ENCODE data around the gene WDR20.

Gene WDR20

DNA sequence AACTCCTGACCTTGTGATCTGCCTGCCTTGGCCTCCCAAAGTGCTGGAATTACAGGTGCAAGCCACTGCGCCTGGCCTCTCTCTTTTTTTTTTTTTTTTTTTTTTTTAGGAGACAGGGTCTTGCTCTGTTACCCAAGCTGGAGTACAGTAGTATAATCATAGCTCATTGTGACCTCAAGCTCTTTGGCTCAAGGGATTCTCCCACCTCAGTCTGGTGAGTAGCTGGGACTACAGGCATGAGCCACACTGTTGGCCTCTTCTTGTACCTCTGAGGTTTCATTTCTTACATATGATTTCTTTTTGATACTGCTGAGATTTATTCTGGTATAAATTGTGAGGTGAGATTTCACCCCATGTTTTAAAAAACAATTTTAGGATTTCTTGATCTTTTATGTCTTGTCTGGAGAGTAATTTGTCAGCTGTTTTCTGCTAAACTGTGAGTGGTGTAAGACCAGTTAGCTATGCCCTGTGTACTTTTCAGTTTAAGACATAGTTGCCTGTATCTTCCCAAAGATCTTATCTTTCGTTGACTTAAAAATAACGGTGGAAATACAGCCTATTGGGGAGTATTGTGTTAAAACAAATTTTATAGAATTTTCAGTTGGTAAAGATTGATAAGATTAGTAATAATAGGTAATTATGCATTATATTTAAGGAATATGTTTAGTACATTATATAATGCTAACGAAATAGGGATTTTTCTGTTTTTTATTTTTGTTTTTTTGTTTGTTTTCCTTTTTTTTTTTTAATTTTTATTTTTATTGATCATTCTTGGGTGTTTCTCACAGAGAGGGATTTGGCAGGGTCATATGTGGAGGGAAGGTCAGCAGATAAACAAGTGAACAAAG lies 31.7 kb downstream of the WDR20 start:
- TF ChIP-seq, protein P1, sequence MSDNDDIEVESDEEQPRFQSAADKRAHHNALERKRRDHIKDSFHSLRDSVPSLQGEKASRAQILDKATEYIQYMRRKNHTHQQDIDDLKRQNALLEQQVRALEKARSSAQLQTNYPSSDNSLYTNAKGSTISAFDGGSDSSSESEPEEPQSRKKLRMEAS (IDR thresholded peaks at IDR 0.05), result no peak
- TF ChIP-seq EP300 (IDR thresholded peaks at IDR 0.05; ENCODE audit: borderline replicate concordance) (no peak), TEAD4 (IDR thresholded peaks at IDR 0.05) (no peak), TAF1 (IDR thresholded peaks at IDR 0.05; ENCODE audit: low read depth) (no peak), RAD21 (IDR thresholded peaks at IDR 0.05; ENCODE audit: low read depth) (no peak), ZBTB7A (IDR thresholded peaks at IDR 0.05; ENCODE audit: low read depth) (no peak), CEBPB (IDR thresholded peaks at IDR 0.05) (no peak), YY1 (IDR thresholded peaks at IDR 0.05; ENCODE audit: low read depth) (no peak), TCF12 (IDR thresholded peaks at IDR 0.05; ENCODE audit: low read depth) (no peak), EGR1 (IDR thresholded peaks at IDR 0.05) (no peak), NFIC (IDR thresholded peaks at IDR 0.05) (no peak)
- TF ChIP-seq, protein P2, sequence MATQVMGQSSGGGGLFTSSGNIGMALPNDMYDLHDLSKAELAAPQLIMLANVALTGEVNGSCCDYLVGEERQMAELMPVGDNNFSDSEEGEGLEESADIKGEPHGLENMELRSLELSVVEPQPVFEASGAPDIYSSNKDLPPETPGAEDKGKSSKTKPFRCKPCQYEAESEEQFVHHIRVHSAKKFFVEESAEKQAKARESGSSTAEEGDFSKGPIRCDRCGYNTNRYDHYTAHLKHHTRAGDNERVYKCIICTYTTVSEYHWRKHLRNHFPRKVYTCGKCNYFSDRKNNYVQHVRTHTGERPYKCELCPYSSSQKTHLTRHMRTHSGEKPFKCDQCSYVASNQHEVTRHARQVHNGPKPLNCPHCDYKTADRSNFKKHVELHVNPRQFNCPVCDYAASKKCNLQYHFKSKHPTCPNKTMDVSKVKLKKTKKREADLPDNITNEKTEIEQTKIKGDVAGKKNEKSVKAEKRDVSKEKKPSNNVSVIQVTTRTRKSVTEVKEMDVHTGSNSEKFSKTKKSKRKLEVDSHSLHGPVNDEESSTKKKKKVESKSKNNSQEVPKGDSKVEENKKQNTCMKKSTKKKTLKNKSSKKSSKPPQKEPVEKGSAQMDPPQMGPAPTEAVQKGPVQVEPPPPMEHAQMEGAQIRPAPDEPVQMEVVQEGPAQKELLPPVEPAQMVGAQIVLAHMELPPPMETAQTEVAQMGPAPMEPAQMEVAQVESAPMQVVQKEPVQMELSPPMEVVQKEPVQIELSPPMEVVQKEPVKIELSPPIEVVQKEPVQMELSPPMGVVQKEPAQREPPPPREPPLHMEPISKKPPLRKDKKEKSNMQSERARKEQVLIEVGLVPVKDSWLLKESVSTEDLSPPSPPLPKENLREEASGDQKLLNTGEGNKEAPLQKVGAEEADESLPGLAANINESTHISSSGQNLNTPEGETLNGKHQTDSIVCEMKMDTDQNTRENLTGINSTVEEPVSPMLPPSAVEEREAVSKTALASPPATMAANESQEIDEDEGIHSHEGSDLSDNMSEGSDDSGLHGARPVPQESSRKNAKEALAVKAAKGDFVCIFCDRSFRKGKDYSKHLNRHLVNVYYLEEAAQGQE (IDR thresholded peaks at IDR 0.05; ENCODE audit: low read depth), result no peak
- TF ChIP-seq, protein P3, sequence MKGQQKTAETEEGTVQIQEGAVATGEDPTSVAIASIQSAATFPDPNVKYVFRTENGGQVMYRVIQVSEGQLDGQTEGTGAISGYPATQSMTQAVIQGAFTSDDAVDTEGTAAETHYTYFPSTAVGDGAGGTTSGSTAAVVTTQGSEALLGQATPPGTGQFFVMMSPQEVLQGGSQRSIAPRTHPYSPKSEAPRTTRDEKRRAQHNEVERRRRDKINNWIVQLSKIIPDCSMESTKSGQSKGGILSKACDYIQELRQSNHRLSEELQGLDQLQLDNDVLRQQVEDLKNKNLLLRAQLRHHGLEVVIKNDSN (IDR thresholded peaks at IDR 0.05), result no peak

DNA sequence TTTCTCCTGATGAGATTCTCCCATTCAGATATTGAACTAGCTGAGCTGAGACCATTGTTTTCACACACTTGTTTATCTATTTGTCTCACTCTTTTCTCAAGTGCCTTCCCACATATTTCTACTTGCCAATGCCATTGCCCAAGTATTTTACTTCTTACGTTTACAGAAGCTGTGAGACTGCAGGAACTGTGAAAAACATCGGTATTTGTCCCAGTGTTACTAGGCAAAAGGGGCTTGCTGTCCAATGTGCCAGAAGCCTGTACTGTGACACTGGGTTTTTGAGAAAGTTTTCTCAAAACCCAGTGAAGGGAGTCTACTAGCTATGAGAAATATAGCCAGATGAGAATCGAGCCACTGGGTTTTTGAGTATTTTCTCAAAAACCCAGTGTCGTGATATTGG lies 37.5 kb downstream of the WDR20 start:
- TF ChIP-seq, protein P1 (IDR thresholded peaks at IDR 0.05), result no peak
- TF ChIP-seq EGR1 (IDR thresholded peaks at IDR 0.05) (no peak), TCF12 (IDR thresholded peaks at IDR 0.05; ENCODE audit: low read depth) (no peak), ZBTB7A (IDR thresholded peaks at IDR 0.05; ENCODE audit: low read depth) (no peak), CEBPB (IDR thresholded peaks at IDR 0.05) (no peak), RAD21 (IDR thresholded peaks at IDR 0.05; ENCODE audit: low read depth) (no peak), TAF1 (IDR thresholded peaks at IDR 0.05; ENCODE audit: low read depth) (no peak)

DNA sequence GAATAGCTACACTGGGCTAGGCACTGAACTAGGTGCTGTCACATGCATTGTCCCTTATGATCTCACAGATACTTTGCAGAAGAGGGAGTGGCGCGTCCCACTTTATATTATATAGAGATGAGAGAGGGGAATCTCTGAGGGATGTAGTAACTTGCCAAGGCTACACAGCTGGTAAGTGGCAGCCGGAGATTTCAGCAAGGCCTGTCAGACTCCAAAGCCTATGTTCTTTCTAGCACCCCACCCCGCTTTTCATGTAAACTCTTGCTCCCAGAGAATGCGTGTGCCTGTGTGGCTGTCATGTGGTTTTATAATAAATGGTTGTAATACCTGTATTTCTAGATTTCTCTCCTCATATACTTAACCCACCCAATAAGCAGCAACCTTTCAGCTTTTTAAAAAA lies 39.1 kb downstream of the WDR20 start:
- TF ChIP-seq, protein P2 (IDR thresholded peaks at IDR 0.05; ENCODE audit: low read depth), result no peak
- TF ChIP-seq TEAD4 (IDR thresholded peaks at IDR 0.05), result no peak
- TF ChIP-seq EGR1 (IDR thresholded peaks at IDR 0.05), result no peak
- TF ChIP-seq TCF12 (IDR thresholded peaks at IDR 0.05; ENCODE audit: low read depth), result no peak
- TF ChIP-seq TAF1 (IDR thresholded peaks at IDR 0.05; ENCODE audit: low read depth), result no peak
- TF ChIP-seq CREB1 (IDR thresholded peaks at IDR 0.05; ENCODE audit: low read depth), result no peak
- no peak for TF ChIP-seq EP300 (IDR thresholded peaks at IDR 0.05; ENCODE audit: borderline replicate concordance)

DNA sequence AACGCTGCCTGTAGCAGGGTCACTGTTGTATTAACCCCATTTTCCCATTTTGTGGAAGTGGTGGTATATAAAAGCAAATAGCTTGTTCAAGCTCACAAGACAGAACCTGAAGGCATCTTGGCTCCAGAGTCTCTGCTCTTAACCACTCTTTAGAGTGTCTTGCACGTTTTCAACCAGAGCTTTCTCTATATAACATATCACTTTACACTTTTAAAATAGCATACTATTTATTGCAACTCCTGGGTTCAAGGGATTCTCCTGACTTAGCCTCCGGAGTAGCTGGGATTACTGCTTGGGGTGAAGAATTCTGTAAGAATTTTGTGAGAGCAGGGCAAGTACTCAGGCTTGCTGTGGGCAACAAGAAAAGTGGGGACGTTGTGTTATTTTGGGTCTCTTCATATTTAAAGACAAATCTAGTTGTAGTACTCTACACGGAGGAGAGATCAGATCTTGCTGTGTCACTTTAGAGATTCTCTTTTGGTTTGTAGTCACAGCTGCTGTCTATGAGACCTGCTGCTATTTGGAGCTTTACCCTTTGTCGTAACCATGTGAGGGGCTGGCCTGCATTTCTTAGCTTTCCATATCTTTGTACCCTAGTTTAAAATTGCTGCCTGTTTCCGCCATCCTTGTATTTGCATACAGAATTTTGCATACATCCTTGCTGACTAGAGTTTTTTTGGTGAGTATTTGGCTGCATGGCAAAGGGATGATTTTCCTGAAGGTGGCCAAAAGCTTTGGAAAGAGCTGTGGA lies 40.7 kb downstream of the WDR20 start:
- no peak for TF ChIP-seq TEAD4 (IDR thresholded peaks at IDR 0.05)
- TF ChIP-seq, protein P3 (IDR thresholded peaks at IDR 0.05), result no peak
- no peak for TF ChIP-seq YY1 (IDR thresholded peaks at IDR 0.05; ENCODE audit: low read depth)
- TF ChIP-seq FOXM1 (IDR thresholded peaks at IDR 0.05; ENCODE audit: borderline replicate concordance, low read depth), result no peak
- TF ChIP-seq NFIC (IDR thresholded peaks at IDR 0.05), result no peak
- no peak for TF ChIP-seq TCF12 (IDR thresholded peaks at IDR 0.05; ENCODE audit: low read depth)
- no peak for TF ChIP-seq RAD21 (IDR thresholded peaks at IDR 0.05; ENCODE audit: low read depth)
- TF ChIP-seq TAF1 (IDR thresholded peaks at IDR 0.05; ENCODE audit: low read depth), result no peak
- TF ChIP-seq CEBPB (IDR thresholded peaks at IDR 0.05), result no peak
- no peak for TF ChIP-seq EP300 (IDR thresholded peaks at IDR 0.05; ENCODE audit: borderline replicate concordance)
- TF ChIP-seq, protein P1 (IDR thresholded peaks at IDR 0.05), result no peak

DNA sequence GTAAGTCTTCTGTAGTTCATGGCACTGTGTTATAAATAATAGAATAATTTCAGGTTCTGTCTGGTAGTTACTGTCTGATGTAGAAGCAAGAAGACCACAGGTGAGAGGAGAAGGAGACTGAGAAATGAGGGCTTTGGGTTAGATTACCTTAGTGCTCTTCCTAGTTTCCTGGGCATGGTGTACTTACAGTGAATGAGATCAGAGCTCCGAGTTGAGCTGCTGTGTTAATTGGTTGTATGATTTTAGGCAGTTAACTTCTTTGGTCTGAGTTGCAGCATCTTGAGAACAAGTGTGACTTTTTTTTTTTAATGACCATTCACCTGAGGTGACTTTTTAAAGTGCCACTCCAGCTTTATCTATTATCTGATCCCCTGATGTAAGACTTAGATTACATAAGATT lies 41.5 kb downstream of the WDR20 start:
- TF ChIP-seq RAD21 (IDR thresholded peaks at IDR 0.05; ENCODE audit: low read depth), result no peak
- no peak for TF ChIP-seq FOXM1 (IDR thresholded peaks at IDR 0.05; ENCODE audit: borderline replicate concordance, low read depth)
- TF ChIP-seq ZBTB7A (IDR thresholded peaks at IDR 0.05; ENCODE audit: low read depth), result no peak
- TF ChIP-seq YY1 (IDR thresholded peaks at IDR 0.05; ENCODE audit: low read depth), result no peak
- TF ChIP-seq, protein P2 (IDR thresholded peaks at IDR 0.05; ENCODE audit: low read depth), result no peak
- TF ChIP-seq CEBPB (IDR thresholded peaks at IDR 0.05), result no peak
- no peak for TF ChIP-seq TCF12 (IDR thresholded peaks at IDR 0.05; ENCODE audit: low read depth)

Data from Ishikawa (cell line).